Caco-2 (cell line): Measurements from ENCODE around the gene NFIL3. TPM values are rescaled to one million over a fixed set of nuclear protein-coding genes. Genes with fewer than 3 reads are reported as not detected.

Experiments
- BruUV-seq: library from RNA; stranded (reverse); fragments of 400-500 nt; replicated peaks from 2 replicates; lab custom pipeline; 2021; lab: Mats Ljungman, UMichigan
- CTCF ChIA-PET: fragments of 300-600 bp; sonication (Branson Sonifier 250); formaldehyde crosslinking; loops from one replicate; lab custom pipeline; 2022; ENCODE audit warnings: antibody characterized with exemption; lab: Charles Lee
- POLR2A ChIA-PET: fragments of 300-600 bp; sonication (Branson Sonifier 250); formaldehyde crosslinking; loops from one replicate; lab custom pipeline; 2022; ENCODE audit warnings: antibody characterized with exemption; lab: Charles Lee
- DNase-seq, 2 experiments: peaks; one replicate each; pipeline versions ENCODE4 v3.0.0 to v3.0.0-alpha.2; 2020 to 2022
- H3K27me3 ChIP-seq: replicated peaks from 2 replicates; pipeline ENCODE4 v1.6.0; 2011; ENCODE audit warnings: low read length; ENCODE audit not compliant: control insufficient read depth, insufficient read depth
- H3K36me3 ChIP-seq: 2 replicates; pipeline ENCODE4 v1.5.1; 2011; ENCODE audit warnings: low read length; ENCODE audit not compliant: control insufficient read depth, insufficient read depth
- H3K4me1 ChIP-seq: fragments of 250-450 bp; sonication (Bioruptor Pico); 2 replicates; pipeline ENCODE4 v1.5.1; 2020; ENCODE audit warnings: mild to moderate bottlenecking
- H3K4me3 ChIP-seq: 2 replicates; pipeline ENCODE4 v1.5.1; 2011; ENCODE audit warnings: low read depth, mild to moderate bottlenecking, control low read depth, low read length
- H3K9me3 ChIP-seq: fragments of 250-450 bp; sonication (Bioruptor Pico); 2 replicates; pipeline ENCODE4 v1.5.1; 2020; ENCODE audit warnings: mild to moderate bottlenecking, moderate library complexity
- H3K27ac Mint-ChIP-seq: one replicate; pipeline ENCODE4 v1.8.0; 2022; ENCODE audit warnings: mixed read lengths; ENCODE audit not compliant: unreplicated experiment
- H3K27me3 Mint-ChIP-seq: one replicate; pipeline ENCODE4 v1.8.0; 2022; ENCODE audit warnings: mixed read lengths; ENCODE audit not compliant: insufficient read depth, unreplicated experiment
- H3K36me3 Mint-ChIP-seq: one replicate; pipeline ENCODE4 v1.8.0; 2022; ENCODE audit warnings: mild to moderate bottlenecking, mixed read lengths; ENCODE audit not compliant: insufficient read depth, unreplicated experiment
- H3K4me1 Mint-ChIP-seq: one replicate; pipeline ENCODE4 v1.8.0; 2022; ENCODE audit warnings: low read depth, mixed read lengths; ENCODE audit not compliant: unreplicated experiment
- H3K4me3 Mint-ChIP-seq: one replicate; pipeline ENCODE4 v1.8.0; 2022; ENCODE audit warnings: mild to moderate bottlenecking, moderate library complexity, mixed read lengths; ENCODE audit not compliant: unreplicated experiment
- H3K9me3 Mint-ChIP-seq: one replicate; pipeline ENCODE4 v1.8.0; 2022; ENCODE audit warnings: mixed read lengths; ENCODE audit not compliant: unreplicated experiment
- intact Hi-C: fragments of 100-400 bp; cut with micrococcal nuclease; formaldehyde crosslinking; loops from one replicate; pipeline ENCODE4 v1.10.0; 2022; ENCODE audit not compliant: unreplicated experiment
- total RNA-seq: library from RNA; stranded (reverse); gene quantifications from 2 replicates; pipeline ENCODE4 v1.2.3, GENCODE V29; 2022
- TF ChIP-seq, protein P1 (sequence below), 2 experiments: fragments of 200-600 bp in 1 of 2; IDR thresholded peaks; 1 replicate in 1 of 2; 2 replicates in 1 of 2; pipeline versions ENCODE4 v1.5.1 to v1.8.0; 2011 to 2022; ENCODE audit warnings: antibody characterized with exemption in 1 of 2, control low read depth in 1 of 2, inconsistent platforms in 1 of 2, low read depth in 1 of 2, low read length in 1 of 2, mild to moderate bottlenecking in 1 of 2, moderate library complexity in 1 of 2; ENCODE audit not compliant: insufficient read depth in 1 of 2, severe bottlenecking in 1 of 2, unreplicated experiment in 1 of 2

The NFIL3 gene
- total RNA-seq, 1 experiment from 2014 or later = 13.5 TPM

DNA sequence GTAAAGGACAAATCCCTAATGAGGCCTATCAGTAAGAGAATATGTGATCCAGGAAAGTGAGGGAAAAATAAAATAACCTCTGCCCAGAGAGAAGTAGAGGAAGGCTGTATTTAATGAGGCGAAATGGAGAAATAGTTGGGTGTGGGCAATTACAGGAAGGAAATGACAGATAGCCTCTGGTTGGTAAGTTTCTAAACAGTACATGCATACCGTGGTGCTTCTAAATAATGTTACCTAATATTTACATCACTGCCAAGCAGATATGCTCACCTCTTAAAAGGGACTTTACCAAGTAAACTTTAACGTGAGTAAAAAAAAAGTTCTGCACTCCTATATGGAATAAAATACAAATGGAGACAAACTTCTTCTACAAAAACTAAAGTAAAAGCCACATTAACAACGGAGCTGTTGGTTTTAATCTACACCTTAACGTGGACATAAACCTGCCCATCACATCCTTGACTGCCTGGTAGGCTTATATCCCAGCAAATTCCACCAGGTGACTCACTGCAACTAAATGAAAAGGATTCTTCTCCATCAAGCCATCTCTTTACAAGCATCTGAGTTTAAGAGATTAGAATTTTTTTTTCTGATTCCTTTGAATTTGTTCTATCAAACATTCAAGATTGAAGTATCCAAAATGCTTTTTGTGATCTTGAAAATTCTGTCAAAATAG, 12.4 kb downstream of the NFIL3 start:
- peaks cover 8% of the 10 kb centered on the region for H3K4me1 ChIP-seq
- H3K4me3 ChIP-seq = no peak overlapping the region
- Mint-ChIP-seq H3K4me3 (no peak overlapping the region), H3K27me3 (no peaks in the 10 kb centered on the region), H3K4me1 (no peaks in the 10 kb centered on the region), H3K36me3 (peaks cover 28% of the 10 kb centered on the region), H3K9me3 (no peaks in the 10 kb centered on the region), H3K27ac (no peak overlapping the region)
- TF ChIP-seq, protein P1, sequence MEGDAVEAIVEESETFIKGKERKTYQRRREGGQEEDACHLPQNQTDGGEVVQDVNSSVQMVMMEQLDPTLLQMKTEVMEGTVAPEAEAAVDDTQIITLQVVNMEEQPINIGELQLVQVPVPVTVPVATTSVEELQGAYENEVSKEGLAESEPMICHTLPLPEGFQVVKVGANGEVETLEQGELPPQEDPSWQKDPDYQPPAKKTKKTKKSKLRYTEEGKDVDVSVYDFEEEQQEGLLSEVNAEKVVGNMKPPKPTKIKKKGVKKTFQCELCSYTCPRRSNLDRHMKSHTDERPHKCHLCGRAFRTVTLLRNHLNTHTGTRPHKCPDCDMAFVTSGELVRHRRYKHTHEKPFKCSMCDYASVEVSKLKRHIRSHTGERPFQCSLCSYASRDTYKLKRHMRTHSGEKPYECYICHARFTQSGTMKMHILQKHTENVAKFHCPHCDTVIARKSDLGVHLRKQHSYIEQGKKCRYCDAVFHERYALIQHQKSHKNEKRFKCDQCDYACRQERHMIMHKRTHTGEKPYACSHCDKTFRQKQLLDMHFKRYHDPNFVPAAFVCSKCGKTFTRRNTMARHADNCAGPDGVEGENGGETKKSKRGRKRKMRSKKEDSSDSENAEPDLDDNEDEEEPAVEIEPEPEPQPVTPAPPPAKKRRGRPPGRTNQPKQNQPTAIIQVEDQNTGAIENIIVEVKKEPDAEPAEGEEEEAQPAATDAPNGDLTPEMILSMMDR (IDR thresholded peaks at IDR 0.05; ENCODE audit: insufficient read depth in 1 of 2, low read depth in 1 of 2, low read length in 1 of 2, severe bottlenecking in 1 of 2, unreplicated experiment in 1 of 2) = no peak
- no peak for DNase-seq
- H3K9me3 ChIP-seq = no peaks in the 10 kb centered on the region
- H3K36me3 ChIP-seq = no peaks in the 10 kb centered on the region
- BruUV-seq = no TSS peak
- CTCF ChIA-PET = no interaction called here
- POLR2A ChIA-PET = interaction anchor here (0.5 kb wide), 1 partner anchor 23 kb away, joined by 8 read pairs; no protein-coding TSS in a partner anchor
- intact Hi-C loops = loop anchor here (2.0 kb wide), 1 partner anchor 24 kb away; no protein-coding TSS in a partner anchor
- H3K27me3 ChIP-seq = no peaks in the 10 kb centered on the region

DNA sequence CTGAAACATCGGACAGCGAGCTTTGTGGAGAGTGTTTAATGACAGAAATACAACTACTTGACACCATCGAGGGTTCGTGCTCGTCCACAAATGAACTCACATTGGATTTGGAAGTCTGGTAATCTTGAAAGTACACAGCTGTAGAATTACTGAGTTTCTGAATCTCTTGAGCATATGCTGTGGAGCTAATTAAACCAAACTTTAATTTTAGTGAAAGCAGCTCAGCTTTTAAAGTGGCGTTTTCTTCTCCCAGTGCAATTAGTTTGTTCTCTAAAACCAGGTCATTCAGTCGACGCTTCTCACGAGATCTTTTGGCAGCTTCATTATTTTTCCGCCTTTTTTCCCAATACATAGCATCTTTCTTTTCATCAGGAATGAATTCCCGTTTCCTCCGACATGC, 13.5 kb downstream of the NFIL3 start:
- Histone ChIP-seq H3K4me3 (no peak overlapping the region), H3K36me3 (no peaks in the 10 kb centered on the region), H3K4me1 (peaks cover 8% of the 10 kb centered on the region), H3K9me3 (no peaks in the 10 kb centered on the region), H3K27me3 (no peaks in the 10 kb centered on the region)
- ChIA-PET CTCF (no interaction called here), POLR2A (no interaction called here)
- H3K27ac Mint-ChIP-seq = no peak overlapping the region
- intact Hi-C loops = loop anchor here (2.0 kb wide), 1 partner anchor 25 kb away; no protein-coding TSS in a partner anchor
- no peaks in the 10 kb centered on the region for H3K27me3 Mint-ChIP-seq
- no peak for DNase-seq
- BruUV-seq = TSS peak; percentile 43
- H3K4me3 Mint-ChIP-seq = no peak overlapping the region
- TF ChIP-seq, protein P1 (IDR thresholded peaks at IDR 0.05; ENCODE audit: insufficient read depth in 1 of 2, low read depth in 1 of 2, low read length in 1 of 2, severe bottlenecking in 1 of 2, unreplicated experiment in 1 of 2) = no peak
- H3K4me1 Mint-ChIP-seq = no peaks in the 10 kb centered on the region
- no peaks in the 10 kb centered on the region for H3K9me3 Mint-ChIP-seq
- H3K36me3 Mint-ChIP-seq = peaks cover 28% of the 10 kb centered on the region

DNA sequence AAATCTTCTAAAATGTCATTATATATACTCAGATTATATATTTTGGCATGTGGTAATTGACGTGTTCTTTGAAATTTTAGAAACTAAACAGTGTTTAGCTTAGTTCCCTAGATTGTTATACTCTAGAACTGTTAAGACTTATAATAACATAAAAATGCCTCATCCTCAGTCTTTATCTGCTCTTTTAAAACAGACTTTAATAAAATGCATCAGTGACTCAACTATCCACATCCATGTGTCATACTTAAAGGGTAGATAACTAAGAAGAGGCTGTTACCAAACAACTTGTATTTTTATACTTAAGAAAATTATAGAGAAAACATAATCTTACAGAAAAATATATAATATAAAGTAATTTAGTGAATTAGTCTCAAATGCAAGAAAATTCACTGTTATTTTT, 15.2 kb downstream of the NFIL3 start:
- Mint-ChIP-seq H3K4me3 (no peak overlapping the region), H3K27me3 (no peaks in the 10 kb centered on the region), H3K9me3 (no peaks in the 10 kb centered on the region), H3K27ac (no peak overlapping the region), H3K4me1 (no peaks in the 10 kb centered on the region), H3K36me3 (peaks cover 23% of the 10 kb centered on the region)
- H3K36me3 ChIP-seq = no peaks in the 10 kb centered on the region
- no peaks in the 10 kb centered on the region for H3K27me3 ChIP-seq
- no peak overlapping the region for H3K4me3 ChIP-seq
- DNase-seq = no peak
- peaks cover 8% of the 10 kb centered on the region for H3K4me1 ChIP-seq
- ChIA-PET CTCF (no interaction called here), POLR2A (no interaction called here)
- BruUV-seq = no TSS peak
- intact Hi-C loops = no loop called here
- no peaks in the 10 kb centered on the region for H3K9me3 ChIP-seq
- TF ChIP-seq, protein P1 (IDR thresholded peaks at IDR 0.05; ENCODE audit: insufficient read depth in 1 of 2, low read depth in 1 of 2, low read length in 1 of 2, severe bottlenecking in 1 of 2, unreplicated experiment in 1 of 2) = no peak
